Mesothelial cell of epicardium (in vitro differentiated cells): ENCODE measurements around the gene NAALADL1. TPM values are rescaled to one million over a fixed set of nuclear protein-coding genes. Genes with fewer than 3 reads are reported as not detected.

Experiments
- DNase-seq, 2 experiments: peaks; one replicate each; pipeline ENCODE4 v3.0.0; 2021; ENCODE audit warnings: low spot score in 2 of 2; ENCODE audit not compliant: unreplicated experiment in 2 of 2
- H3K27ac Mint-ChIP-seq: 2 replicates; pipeline ENCODE4 v1.8.0; 2021; ENCODE audit warnings: mixed read lengths
- H3K27me3 Mint-ChIP-seq: 2 replicates; pipeline ENCODE4 v1.8.0; 2021; ENCODE audit warnings: low read depth, mixed read lengths
- H3K36me3 Mint-ChIP-seq: 2 replicates; pipeline ENCODE4 v1.8.0; 2021; ENCODE audit warnings: mixed read lengths
- H3K4me1 Mint-ChIP-seq: 2 replicates; pipeline ENCODE4 v1.8.0; 2021; ENCODE audit warnings: mixed read lengths
- H3K4me3 Mint-ChIP-seq: 2 replicates; pipeline ENCODE4 v1.8.0; 2021; ENCODE audit warnings: mild to moderate bottlenecking, moderate library complexity, mixed read lengths
- H3K9me3 Mint-ChIP-seq: 2 replicates; pipeline ENCODE4 v1.8.0; 2021; ENCODE audit warnings: mixed read lengths
- total RNA-seq: library from RNA; stranded (reverse); gene quantifications from 3 replicates; pipeline ENCODE4 v1.2.1, GENCODE V29; 2021
- TF ChIP-seq, protein P1 (sequence below): fragments of 200-600 bp; sonication (generic); IDR thresholded peaks from one replicate; pipeline ENCODE4 v1.5.0; 2021; ENCODE audit warnings: antibody characterized with exemption; ENCODE audit not compliant: unreplicated experiment

The NAALADL1 gene
- total RNA-seq, 1 donor from 2014 or later, result 1.2 TPM

DNA sequence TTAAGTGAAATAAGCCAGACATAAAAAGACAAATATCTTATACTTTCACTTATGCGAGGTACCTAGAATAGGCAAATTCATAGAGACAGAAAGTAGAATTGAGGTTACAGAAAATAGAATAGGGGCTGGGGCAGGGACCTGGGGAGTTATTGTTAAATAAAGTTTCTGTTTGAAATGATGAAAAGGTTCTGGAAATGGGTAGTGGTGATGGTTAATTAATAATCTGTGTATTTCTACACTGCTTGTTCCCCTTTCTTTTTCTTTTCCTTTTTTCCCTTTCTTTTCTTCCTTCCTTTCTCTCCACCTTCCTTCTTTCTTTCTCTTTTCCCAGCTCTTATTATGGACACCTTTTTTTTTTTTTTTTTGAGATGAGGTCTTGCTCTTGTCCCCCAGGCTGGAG lies 2.8 kb downstream of the NAALADL1 start:
- Mint-ChIP-seq H3K4me1 (no peaks in the 10 kb centered on the region), H3K36me3 (no peaks in the 10 kb centered on the region), H3K27me3 (peaks cover 6% of the 10 kb centered on the region), H3K9me3 (no peaks in the 10 kb centered on the region), H3K27ac (no peak overlapping the region), H3K4me3 (no peak overlapping the region)
- TF ChIP-seq, protein P1, sequence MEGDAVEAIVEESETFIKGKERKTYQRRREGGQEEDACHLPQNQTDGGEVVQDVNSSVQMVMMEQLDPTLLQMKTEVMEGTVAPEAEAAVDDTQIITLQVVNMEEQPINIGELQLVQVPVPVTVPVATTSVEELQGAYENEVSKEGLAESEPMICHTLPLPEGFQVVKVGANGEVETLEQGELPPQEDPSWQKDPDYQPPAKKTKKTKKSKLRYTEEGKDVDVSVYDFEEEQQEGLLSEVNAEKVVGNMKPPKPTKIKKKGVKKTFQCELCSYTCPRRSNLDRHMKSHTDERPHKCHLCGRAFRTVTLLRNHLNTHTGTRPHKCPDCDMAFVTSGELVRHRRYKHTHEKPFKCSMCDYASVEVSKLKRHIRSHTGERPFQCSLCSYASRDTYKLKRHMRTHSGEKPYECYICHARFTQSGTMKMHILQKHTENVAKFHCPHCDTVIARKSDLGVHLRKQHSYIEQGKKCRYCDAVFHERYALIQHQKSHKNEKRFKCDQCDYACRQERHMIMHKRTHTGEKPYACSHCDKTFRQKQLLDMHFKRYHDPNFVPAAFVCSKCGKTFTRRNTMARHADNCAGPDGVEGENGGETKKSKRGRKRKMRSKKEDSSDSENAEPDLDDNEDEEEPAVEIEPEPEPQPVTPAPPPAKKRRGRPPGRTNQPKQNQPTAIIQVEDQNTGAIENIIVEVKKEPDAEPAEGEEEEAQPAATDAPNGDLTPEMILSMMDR, result no peak
- no peak for DNase-seq

GRCh38 chr11:65053827-65054508 lies 4.4 kb downstream of the NAALADL1 start:
- no peak for DNase-seq
- Mint-ChIP-seq H3K4me3 (no peak overlapping the region), H3K4me1 (no peaks in the 10 kb centered on the region), H3K36me3 (no peaks in the 10 kb centered on the region), H3K9me3 (no peaks in the 10 kb centered on the region), H3K27me3 (peaks cover 5% of the 10 kb centered on the region), H3K27ac (no peak overlapping the region)
- TF ChIP-seq, protein P1, result no peak

DNA sequence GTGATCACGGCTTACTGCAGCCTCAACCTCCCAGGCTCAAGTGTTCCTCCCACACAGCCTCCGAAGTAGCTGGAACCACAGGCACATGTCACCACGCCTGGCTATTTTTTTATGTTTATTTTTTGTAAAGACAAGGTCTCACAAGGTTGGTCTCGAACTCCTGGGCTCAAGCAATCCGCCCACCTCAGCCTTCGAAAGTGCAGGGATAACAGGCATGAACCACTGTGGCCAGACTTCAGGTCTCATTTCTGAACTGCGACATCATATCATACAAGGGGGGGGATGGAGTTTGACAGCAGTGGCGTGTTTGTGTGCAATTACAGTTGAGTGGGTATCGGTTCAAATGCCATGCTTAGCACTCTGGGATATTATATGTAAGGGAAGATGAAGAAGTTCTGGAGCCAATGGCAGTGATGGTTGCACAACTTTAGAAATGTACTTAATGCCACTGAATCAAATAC lies 6.9 kb downstream of the NAALADL1 start:
- Mint-ChIP-seq H3K4me3 (no peak overlapping the region), H3K27ac (no peak overlapping the region), H3K4me1 (no peaks in the 10 kb centered on the region), H3K9me3 (no peaks in the 10 kb centered on the region), H3K27me3 (peaks cover 5% of the 10 kb centered on the region), H3K36me3 (no peaks in the 10 kb centered on the region)
- TF ChIP-seq, protein P1, result no peak
- DNase-seq, result no peak

DNA sequence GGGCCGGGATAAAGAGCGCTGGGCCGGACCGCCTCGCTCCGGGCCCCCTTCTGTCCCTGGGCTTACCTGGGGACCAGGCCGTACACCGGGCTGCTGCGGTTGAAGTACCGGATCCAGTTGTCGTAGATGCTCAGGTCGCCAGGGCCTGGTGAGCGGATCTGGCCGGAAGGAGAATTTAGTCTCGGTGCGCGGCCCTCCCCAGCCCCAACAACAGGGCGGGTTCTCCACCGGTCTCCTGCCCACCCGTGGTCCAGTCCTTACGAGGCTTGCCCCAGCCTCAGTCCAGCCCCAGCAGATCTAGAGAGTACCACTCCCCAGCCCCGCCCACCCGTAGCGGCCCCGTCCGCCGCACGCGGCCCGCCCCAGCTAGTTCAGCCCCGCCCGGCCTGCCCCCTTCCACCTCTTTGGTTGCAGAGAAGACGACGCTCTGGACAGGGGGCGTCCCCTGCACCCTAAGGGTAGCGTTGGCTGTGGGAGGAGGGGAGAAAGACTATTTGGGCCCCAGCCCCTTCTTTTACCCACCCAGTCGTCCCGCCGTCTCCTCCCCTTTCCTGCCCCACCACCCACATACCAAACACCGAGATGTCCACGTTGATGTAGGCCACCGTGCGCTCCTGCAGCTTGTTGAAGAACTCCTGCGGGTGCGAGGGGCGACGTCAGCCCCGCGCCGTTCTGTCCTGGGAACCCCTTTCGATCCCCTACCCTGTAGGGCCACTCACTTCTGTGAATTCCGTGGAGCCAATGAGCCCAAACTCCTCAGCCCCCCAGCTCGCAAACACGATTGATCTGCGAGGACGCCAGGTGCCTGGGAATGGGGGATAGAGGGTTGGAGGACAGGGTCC lies 10.6 kb downstream of the NAALADL1 start:
- Mint-ChIP-seq H3K4me3 (peak overlapping the region; percentile 51), H3K9me3 (no peaks in the 10 kb centered on the region), H3K27me3 (no peaks in the 10 kb centered on the region), H3K4me1 (peaks cover 2% of the 10 kb centered on the region), H3K36me3 (peaks cover 3% of the 10 kb centered on the region), H3K27ac (no peak overlapping the region)
- no peak for DNase-seq
- TF ChIP-seq, protein P1, result no peak

DNA sequence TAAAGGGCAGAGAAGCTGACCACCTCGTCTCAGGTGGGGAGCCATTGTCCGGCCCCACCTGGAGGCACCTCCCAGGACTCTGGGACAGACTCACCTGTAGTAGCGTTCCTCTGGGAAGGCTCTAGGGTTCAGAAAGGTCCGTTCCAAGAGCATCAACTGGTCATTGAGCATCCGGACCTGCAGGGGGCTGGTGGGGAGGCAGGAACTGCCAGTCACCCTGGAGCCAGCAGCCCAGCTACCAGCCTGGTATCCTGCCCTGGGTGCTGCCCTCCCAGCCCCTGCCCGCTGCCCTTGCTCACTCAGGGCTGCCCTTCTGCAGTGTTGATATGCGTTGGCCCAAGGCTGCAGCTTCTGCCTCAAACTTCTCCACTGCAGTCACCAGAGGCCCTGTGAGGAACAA lies 12.6 kb downstream of the NAALADL1 start:
- peaks cover 3% of the 10 kb centered on the region for H3K36me3 Mint-ChIP-seq
- no peak overlapping the region for H3K4me3 Mint-ChIP-seq
- no peaks in the 10 kb centered on the region for H3K9me3 Mint-ChIP-seq
- peaks cover 11% of the 10 kb centered on the region for H3K4me1 Mint-ChIP-seq
- H3K27ac Mint-ChIP-seq, result no peak overlapping the region
- no peak for DNase-seq
- TF ChIP-seq, protein P1, result no peak
- H3K27me3 Mint-ChIP-seq, result no peaks in the 10 kb centered on the region
